Measurements from ENCODE around the gene DRGX.

The DRGX gene

DNA sequence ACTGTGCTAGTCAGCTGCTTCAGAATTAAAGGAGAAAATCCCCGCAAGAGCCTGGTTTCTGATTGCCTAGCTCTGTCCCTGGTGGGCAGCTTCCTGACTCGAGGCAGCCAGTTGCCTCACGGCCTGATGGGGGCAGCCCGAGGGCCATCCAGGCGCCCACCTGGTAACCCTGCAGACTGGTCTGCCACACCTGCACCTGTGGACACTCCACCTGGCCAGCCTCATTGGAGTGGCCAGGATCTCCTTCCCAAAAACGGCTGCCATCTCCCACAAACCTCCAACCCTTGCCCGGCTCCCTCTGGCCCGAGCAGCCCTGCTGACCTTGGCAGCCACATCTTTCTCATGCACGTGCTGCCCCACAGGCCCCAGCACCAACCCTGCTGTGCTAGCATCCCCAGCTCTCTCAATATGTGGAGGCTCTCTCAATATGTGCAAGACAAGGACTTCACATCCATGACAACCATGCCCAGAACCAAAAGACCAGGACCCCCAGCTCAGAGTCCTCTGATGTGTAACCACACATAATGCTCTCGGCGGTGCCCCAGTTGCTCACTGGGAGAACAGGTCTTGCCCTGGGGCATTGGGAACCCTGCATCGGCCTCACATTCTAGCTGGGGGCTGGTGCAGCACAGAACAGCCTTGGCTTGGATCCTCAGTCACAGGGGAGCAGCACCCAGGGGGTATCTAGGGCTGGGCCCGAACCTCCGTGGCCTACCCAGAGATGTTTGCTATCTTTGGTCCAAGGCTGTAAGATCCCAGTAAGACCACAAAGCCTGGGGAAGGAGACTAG is 14.6 kb downstream of the DRGX start:
- no peak for DNase-seq

DNA sequence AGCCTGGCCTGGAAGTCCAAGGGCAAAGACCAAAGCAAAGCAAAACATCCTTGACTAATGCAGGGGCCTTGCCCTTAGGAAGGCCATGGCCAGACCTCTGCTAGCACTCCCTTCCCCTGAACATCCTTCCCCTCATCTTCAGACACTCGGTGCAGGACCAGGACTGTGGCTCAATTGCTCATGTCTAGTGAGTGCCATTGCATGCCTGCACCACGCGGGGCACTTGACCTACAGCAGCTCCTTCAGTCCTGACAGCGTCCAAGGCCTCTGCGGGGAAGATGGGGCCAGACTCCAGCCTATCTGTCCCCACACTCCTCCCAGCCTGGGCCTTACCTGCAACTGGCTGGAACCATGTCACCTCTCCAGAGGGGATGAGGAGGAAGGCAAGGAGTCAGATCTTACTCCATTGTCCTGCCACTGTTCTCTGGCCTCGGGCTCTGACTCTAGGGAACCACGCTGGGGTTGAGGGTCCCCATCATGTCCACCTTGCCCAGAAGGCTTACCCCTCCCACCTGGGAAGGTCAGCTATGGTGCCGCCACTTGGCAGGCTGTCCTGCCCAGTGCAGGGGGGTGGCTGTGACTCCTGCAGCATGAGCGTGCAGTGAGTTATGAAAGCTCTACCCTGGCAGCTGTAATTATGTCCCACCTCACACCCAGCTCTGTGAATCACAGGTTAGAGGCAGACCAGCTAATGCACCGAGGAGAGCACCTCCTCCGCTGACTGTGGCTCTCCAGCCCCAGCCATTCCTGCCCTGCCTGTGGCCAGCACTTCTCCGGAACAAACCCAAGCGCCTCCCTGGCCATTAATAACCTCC is 16.1 kb downstream of the DRGX start:
- no peak for DNase-seq

DNA sequence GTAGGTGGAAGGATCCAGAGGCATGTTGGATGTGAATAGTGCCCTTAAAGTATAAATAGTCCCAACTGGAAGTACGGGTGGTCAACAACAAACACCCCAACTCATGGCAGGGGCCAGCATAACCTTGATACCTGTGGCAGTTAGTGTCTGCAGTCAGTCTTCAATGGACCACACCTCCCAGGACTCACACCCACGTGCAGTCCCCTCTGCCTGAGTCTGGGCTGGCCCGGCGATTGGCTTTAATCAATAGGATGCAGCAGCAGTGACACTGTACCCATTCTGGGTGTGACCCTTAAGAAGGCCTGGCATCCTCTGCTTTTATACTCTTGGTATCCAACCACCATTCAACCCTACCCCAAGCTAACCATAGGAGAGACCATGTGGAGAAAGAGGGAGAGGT is 18.6 kb downstream of the DRGX start:
- DNase-seq, result no peak

DNA sequence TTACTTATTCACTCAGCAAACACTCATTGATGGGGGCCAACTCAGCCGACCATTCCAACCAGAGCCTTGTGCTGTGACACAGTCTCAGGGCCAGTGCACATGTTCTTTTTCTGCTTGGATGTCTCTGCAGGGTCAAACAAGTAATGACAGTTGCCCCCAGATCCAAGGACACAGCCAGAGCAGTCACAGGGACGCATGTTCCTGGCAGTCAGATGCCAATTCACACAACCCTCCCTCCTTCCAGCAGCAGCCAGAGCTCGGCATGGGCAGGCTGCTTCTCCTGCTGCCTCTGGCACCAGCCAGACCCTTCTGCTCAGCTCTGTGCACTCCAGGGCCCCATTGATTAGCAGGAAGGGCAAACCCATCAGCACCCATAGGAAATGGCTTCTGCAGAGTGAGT is 20.3 kb downstream of the DRGX start:
- no peak for DNase-seq

DNA sequence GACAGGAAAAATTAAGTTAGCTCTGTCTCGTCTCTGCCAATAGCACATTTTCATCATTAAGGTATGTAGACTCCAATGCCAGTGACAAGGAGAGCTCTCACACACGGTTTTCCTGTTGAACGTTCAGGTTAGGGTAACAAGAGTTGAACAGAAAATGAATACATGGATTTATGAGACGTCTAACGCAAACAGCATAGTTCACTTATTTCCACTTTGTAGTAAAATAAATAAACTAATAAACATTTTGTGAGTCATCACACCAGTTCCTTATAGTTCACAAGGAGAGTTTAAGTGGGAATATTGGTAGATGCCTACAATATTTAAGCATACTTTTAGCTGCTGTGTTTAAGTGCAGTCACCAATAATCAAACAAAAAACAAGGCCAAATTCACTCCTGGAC is 21.1 kb downstream of the DRGX start:
- DNase-seq, result no peak

DNA sequence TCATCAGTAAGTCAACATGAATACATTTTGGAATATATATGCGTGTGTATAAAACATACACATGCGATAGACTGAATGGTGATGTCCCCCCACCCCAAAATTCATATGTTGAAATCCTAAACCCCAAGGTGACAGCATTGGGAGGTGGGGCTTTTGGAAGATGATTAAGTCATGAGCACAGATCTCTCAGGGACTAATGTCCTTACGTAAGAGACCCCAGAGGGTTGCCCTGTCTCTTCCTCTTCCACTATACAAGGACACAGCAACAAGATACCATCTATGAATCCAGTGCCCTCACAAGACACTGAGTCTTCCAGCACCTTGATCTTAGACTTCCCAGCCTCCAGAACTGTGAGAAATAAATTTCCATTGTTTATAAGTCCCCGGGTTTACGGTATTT is 22.5 kb downstream of the DRGX start:
- no peak for DNase-seq

DNA sequence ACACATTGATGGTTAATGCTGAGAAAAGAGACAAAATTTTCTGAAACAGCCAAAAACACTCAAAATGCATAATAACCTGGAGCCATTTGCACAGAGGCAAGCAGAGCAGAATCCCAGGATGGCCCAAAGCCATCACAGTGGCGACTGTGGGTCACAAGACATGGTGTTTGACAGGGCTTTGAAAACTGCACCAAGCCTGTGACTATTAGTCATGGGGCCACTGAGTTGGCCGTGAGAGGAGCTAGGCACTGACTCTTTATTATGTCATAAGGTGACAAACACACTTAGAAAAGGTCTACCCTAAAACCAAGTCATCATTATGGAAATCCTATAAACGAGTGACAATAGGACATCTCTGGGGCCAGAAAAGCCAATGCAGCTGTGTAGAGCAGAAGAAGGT is 23.9 kb downstream of the DRGX start:
- no peak for DNase-seq

DNA sequence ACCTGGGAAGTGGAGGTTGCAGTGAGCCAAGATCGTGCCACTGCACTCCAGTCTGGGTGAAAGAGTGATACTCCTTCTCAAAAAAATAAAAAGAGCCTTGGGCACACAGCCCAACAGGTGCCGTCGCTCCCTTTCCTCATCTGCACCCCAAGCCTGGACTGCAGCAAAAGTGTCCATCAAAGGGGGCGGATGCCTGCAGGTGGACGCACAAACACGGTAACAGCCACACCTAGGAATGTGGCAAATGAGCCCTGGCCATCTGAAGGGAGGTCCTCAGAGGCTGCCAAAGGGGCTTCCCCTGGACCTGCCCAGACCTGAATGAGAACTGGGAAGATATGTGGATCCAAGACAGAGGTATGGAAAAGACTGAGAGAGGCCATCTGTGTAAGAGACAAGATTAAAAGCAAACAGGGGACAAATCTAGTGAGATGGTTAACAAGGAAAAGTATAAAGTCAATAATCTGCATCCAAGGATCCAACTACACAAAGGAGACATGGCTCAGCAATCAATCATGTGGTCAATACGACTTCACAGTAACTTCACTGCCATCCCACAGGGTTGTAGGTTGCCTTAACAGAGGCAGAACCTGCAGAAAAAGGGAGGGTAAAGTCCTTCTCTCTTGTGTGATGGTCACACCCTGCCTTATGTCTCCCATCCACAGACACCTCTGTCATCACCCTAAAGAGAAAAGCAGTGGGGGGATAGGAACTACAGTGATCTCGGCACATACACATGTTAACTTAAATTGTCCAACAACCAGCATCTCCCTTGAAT is 25.4 kb downstream of the DRGX start:
- no peak for DNase-seq

DNA sequence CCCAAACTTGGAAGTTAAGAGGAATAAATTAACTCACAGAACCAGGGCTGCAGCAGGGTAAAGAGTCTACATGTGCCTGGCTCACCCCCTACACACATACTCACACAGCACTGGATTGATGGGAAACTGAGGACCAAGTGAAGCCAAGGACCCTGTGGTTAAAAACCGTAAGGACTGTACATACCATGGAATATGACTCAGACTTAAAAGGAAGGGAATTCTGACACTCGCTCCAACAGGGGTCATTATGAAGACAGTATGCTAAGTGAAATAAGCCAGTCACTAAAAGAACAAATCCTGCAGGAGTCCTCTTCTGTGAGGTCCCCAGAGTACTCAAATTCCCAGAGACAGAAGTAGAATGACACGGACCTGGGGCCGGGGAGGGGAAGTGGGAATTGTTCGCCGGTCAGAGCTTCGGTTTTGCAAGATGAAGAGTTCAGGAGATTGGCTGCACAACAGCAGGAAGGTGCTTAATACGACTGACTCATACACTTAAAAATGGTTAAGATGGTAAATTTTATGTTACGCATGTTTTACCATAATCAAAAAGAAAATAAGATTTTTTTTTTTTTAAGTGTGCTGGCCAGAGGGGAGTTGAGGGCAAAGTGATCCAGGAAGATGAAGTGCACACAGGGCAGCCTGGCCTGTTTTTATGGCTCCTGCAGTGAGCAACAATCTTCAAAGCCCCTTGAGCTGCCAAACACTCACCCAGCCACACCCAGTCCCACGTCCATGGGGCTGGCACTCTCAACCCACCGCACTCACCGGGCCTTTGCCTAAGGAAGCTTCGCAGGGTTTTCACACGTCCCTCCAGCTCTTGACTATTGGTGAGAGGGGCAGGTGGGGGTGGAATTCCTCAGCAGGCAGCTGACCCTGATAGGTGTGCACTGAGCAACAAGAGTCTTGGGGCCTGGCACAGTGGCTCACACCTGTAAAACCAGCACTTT is 26.4 kb downstream of the DRGX start:
- no peak for DNase-seq

DNA sequence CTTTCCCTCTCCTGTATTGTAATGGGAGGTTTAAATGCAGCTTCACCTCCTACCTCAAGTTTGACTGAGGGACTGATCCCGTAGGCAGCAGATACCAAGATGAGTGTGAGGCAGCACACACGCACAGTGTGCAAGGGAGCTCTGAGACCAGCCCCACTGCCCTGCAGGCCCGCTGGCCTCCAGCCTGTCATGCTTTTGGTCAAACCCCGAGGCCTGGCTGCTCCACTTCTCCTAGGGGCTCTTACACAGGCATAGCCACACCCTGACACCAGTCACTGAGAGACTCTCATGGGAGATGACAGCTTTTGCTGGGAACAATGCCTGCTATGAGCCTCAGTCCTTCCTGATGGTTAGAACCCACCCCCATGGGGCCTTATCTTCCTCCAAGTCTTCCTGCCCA is 27.6 kb downstream of the DRGX start:
- DNase-seq, result no peak

DNA sequence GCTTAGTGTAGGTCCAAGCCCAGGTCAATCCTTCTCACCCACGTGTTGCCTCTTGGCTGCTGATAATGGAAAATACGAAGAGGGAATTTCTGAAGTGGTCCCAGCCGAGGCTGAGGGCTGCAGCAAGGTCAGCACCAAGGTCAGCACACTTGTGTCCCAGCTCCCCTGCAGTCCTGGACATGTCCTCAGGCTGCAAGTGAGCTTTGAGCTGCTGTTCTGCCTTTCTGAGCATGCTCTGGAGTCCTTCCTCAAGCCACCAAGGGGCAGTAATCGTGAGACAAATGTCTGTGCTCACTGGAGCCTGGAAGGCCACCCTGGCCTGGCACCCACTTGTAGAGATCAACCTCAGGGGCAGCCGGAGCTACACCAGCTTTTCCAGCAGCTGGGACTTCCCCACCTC is 28.3 kb downstream of the DRGX start:
- no peak for DNase-seq

DNA sequence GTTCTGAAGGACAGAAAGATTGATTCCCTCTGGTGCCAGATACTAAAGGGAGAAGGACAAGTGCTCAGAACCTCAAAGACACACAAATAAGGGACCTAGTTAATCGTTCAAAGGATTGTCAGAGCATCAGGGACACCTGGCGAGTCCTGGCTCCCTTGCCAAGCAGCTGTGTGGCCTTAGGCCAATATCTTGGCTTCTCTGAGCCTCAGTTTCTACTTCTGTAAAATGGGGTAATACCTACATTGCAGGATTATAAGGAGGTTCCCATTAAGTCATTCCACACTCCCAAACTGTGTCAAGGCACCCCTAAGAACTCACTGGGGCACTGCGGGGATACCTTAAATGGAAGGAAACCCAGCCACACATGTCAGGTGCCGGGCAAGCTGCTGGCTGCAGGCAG is 29.4 kb downstream of the DRGX start:
- no peak for DNase-seq

DNA sequence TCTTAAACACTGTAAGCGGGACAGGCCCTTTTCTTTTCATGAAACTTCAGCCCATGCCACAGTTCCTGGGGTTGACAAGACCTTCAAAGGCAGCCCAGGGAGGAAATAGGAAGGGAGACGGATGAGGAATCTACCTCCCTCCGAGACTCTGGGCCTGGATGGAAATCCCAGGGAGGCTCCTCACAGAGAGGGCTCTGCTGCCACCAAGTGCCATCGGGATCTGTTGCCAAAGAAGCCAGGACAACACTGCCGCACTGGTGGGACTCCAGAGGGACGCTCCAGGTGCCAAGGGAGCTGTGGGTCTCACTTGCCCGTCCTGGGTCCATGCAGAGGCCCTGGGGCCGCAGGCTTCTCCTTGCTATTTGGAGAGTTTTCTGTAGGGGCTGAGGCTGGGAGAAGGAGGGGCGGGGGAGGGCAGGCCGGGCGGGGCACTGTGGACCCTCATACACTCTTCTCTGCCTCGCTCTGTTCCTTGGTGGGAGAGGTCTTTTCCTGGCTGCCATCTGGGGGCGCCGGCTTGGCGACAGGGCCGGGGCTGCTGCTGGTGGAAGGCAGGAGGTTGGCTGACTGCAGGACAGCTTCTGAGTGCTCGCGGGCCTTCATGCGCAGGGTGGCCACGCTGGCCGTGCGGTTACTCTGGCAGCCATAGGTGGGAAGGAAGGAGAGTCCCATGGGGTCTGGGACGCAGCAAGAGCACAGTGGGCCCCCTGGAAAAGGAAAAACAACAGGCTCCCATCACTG is 30.0 kb downstream of the DRGX start:
- DNase-seq, result no peak

DNA sequence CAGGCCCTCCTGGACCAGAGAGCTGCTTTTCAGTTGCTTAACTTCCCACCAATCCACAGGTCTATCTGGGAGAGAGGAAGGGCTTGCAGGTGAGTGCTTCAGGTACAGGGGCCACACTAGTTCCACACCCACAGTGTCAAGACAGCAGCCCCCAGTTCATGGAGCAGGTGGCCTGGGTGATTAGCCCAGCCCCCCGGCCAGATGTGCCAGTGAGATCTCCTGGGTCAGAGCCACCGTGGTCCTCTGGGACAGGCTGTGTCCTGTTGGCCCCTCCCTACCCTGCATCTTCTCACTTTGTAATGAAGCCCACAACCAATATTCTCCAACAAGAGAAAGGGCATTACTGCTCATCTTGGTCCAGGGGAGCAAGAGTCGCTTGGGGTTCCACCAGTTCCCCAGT is 30.6 kb downstream of the DRGX start:
- DNase-seq, result no peak

DNA sequence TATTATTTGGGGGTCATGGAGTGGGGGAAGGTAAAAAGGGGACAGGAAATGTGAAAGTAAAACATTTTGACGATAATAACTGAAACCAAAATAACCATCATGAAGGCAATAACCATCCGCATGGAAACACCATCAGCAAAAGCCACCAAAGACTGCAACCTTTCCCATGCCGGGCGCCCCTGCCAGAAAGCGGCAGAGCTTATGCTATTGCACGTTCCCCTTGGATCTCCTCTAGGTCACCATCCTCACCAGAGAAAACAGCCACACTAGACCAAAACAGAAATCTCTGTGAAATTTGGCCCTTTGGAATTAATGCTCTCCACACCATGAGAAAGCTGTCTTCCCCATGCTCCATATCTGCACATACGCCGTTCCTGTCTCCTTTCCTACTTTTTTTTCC is 31.1 kb downstream of the DRGX start:
- DNase-seq, result no peak

DNA sequence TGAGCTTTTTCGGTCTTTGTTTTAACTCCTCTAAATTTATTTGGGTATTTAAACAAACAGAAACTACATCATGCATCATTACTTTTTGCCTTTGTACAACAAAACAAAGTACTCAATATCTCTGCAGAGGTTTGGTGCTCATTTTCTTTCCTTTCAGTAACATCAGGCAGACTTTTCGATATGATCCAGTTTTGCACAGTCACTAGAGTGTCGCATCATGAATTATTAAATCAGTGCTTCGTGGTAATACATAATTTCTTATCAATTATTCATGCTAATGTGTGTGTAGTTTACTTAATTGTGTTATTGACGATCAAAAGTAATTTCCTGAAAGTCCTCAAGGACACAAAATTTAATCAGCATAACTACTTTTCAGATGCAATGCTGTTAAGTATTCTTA is 31.8 kb downstream of the DRGX start:
- no peak for DNase-seq

DNA sequence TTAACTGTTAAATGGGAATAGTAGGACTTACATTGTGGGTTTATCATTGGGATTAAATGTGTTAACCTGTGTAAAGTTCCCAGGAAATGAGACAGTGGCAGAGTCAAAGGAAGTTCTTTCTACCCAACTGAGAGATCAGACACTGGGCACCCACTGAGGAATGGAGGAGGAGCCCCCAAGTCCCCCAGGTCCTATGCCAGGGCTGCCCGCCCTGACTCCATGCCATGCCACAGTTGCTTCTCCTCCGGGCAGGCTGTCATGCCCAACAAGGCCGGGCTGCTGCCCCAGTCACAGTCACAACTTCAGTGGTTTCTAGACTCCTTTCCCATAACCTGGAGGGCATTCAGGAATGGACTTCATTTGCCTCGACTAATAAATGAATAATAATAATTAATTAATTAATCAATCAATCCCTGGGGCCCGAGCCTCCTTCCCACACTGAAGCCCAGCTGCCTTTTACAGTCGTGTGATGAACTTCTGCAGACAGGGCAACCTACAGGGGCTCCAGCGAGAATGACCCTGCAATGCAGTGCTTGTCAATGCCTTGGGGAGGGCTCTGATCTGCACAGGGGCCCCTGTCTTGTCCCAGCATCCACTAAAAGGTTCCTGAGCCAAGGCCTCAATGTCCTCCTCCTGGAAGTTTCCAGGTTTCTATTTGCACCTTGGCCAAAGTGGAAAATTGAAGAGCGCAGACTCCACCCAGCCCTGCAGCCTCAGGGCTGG is 32.4 kb downstream of the DRGX start:
- no peak for DNase-seq

DNA sequence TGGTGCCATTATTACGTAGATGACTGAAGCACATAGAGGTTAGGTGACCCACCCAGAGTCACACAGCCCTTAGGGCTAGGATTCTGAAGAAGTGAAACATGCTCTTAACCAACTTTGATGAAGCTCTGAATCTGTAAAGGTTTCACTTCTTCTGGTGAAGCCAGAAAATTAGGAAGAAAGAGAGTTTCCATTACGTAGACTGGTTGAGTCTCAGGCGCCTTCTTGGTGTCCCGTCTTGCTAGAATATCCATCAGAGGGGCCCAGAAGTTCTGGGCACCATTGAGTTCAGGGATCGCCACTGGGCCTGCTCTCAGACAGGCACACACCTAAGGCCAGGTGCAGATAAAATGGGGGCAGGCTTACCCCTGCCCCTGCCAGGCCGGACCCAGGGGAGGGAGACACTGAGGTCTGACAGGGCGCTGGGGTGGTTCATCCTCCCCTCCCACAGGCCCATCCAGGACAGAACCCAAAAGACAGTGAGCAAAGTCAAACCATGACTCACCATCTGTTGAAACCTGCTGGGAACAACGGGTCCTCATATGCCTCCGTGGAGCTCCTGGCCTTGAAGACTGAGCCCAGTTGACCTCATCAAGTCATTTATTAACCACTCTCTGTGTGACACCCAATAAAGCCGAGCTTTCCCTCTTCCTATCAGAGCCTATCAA is 33.2 kb downstream of the DRGX start:
- no peak for DNase-seq

DNA sequence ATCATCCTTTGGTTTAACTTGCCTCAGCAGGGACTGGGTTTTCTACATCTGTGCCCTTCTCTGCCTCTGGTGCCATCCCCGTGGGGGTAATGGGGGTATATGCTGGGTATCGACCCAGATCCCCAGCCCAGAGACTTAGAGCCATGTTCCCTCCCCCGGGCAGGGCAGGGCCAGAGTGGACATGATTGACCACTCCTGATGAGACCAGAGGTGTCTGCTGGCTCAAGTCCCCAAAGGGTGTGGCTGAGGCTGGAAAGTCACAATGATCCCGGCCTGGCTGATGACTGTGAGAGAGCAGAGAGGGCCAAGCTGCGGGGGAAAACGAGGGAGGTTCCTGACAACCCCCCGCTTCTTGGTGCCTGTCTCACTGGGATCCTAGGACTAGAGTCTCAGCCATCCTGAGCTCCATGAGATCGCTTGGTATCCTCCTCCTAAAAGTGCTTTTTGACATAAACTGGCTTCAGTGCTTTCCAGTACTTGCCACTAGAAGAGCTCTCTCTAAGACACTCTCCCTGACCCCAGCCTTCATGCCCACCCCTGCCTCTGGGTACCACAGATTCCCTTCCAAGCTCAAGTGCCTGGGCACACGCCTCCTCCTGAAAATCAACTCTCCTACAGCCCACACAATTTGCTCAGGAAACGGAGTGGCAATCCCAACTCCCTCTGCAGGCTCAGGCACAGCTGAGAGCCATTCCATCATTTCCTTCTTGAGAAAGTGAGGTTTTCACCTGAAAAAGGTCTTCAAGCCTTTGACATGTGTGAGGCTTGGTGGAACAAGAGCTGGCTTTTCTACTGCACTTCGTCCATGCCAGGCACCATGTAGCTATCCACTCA is 33.9 kb downstream of the DRGX start:
- DNase-seq, result no peak

DNA sequence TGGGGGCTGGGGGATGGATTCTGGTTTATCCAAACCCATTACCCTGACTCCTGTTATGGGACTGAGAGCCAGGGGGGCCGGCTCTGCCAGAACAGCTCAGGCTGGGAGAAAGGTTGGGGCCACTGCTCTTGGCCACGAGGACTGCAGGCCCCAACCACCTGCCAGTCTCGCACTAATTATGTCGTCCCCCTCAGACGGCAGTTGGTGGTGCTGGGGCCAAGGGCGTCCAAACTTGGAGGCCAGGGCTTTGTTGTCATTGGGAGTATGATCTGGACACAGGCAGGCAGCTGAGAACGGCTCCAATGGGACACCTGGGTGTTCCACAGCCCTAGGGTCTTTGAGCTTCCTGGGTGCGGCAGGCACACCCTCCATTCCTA is 34.7 kb downstream of the DRGX start:
- DNase-seq, result no peak

All from activated CD4-positive, alpha-beta T cell treated with anti-CD3 and anti-CD28 coated beads for 4 hours (primary cell).